Mucosa of stomach (tissue), 1 donor: ENCODE measurements around the gene CYP19A1.

Source experiments
- H3K27me3 ChIP-seq: one replicate; pipeline ENCODE4 v1.7.0; 2013; ENCODE audit warnings: mild to moderate bottlenecking, low read length; ENCODE audit not compliant: control insufficient read depth, insufficient read depth
- H3K36me3 ChIP-seq: one replicate; pipeline ENCODE4 v1.7.0; 2013; ENCODE audit warnings: low read length; ENCODE audit not compliant: control insufficient read depth, insufficient read depth
- H3K4me1 ChIP-seq: one replicate; pipeline ENCODE4 v1.7.0; 2013; ENCODE audit warnings: mild to moderate bottlenecking, low read length; ENCODE audit not compliant: control insufficient read depth, insufficient read depth
- H3K4me3 ChIP-seq: one replicate; pipeline ENCODE4 v1.7.0; 2013; ENCODE audit warnings: low read length
- H3K9ac ChIP-seq: one replicate; pipeline ENCODE4 v1.7.0; 2013; ENCODE audit warnings: mild to moderate bottlenecking, low read length, moderate library complexity
- H3K9me3 ChIP-seq: one replicate; pipeline ENCODE4 v1.7.0; 2013; ENCODE audit warnings: mild to moderate bottlenecking, low read length, moderate library complexity; ENCODE audit not compliant: control insufficient read depth
- donor health status: Pancreatic carcinoma.

CYP19A1 gene

GRCh38 chr15:51307325-51307724 is 31.1 kb downstream of the CYP19A1 start:
- peaks cover 16% of the 10 kb centered on the region for H3K4me1 ChIP-seq
- H3K9me3 ChIP-seq = no peaks in the 10 kb centered on the region
- H3K36me3 ChIP-seq = no peaks in the 10 kb centered on the region
- no peak overlapping the region for H3K9ac ChIP-seq
- no peak overlapping the region for H3K4me3 ChIP-seq
- H3K27me3 ChIP-seq = no peaks in the 10 kb centered on the region

GRCh38 chr15:51303462-51303980 is 34.9 kb downstream of the CYP19A1 start:
- Histone ChIP-seq H3K4me3 (no peak overlapping the region), H3K36me3 (no peaks in the 10 kb centered on the region), H3K27me3 (no peaks in the 10 kb centered on the region), H3K9me3 (no peaks in the 10 kb centered on the region), H3K4me1 (peaks cover 10% of the 10 kb centered on the region), H3K9ac (no peak overlapping the region)

- Histone ChIP-seq H3K9ac (no peak overlapping the region), H3K9me3 (no peaks in the 10 kb centered on the region), H3K27me3 (no peaks in the 10 kb centered on the region), H3K4me1 (peaks cover 10% of the 10 kb centered on the region), H3K4me3 (no peak overlapping the region), H3K36me3 (no peaks in the 10 kb centered on the region)
Observed at GRCh38 chr15:51302480-51302879, 35.9 kb downstream of the CYP19A1 start.

DNA sequence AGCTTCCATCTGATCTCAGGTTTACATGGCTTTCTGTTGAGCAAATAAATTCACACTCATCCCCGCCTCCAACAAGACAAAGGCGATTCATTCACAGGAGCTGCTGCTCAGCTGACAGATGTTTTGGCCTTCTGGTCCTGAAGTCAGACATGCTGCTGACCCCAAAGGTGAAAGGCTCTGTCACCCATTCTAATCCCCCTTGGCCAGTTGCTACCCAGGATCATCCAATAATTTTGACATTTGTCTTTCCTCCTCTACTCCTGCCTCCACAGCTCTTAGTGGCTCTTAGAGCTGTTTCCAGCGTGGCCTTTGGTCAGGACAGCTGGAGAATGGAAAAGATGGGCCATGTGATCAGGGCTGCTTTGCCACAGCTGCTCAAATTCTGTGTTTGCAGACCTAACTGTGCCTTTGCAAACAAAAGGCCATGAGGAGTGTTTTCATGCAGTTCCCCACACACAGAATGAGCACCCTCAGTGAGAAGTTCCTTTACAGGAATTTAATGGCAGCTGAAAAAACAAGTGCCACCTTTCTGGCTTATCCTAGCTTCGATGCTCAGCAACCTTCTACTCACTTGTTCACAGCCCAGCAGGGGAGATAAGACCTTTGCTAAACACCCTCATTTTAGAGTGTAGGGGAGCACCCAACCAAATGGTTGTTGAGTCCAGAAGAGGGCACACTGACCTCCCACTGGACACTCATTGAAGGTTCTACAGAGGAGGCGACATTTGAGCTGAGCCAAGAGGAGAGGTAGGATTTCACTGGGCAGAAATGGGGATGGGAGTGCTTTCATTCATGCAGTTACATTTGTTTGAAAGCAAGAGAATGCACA is 39.0 kb downstream of the CYP19A1 start:
- Histone ChIP-seq H3K27me3 (no peaks in the 10 kb centered on the region), H3K36me3 (no peaks in the 10 kb centered on the region), H3K4me1 (peaks cover 10% of the 10 kb centered on the region), H3K4me3 (no peak overlapping the region), H3K9ac (no peak overlapping the region), H3K9me3 (no peaks in the 10 kb centered on the region)

GRCh38 chr15:51298620-51299019 is 39.8 kb downstream of the CYP19A1 start:
- Histone ChIP-seq H3K9ac (no peak overlapping the region), H3K27me3 (no peaks in the 10 kb centered on the region), H3K9me3 (no peaks in the 10 kb centered on the region), H3K36me3 (no peaks in the 10 kb centered on the region), H3K4me3 (no peak overlapping the region), H3K4me1 (peaks cover 2% of the 10 kb centered on the region)

- Histone ChIP-seq H3K9ac (no peak overlapping the region), H3K4me3 (no peak overlapping the region), H3K36me3 (no peaks in the 10 kb centered on the region), H3K9me3 (no peaks in the 10 kb centered on the region), H3K27me3 (no peaks in the 10 kb centered on the region), H3K4me1 (peaks cover 23% of the 10 kb centered on the region)
Observed at GRCh38 chr15:51290720-51291119, 47.7 kb downstream of the CYP19A1 start.

DNA sequence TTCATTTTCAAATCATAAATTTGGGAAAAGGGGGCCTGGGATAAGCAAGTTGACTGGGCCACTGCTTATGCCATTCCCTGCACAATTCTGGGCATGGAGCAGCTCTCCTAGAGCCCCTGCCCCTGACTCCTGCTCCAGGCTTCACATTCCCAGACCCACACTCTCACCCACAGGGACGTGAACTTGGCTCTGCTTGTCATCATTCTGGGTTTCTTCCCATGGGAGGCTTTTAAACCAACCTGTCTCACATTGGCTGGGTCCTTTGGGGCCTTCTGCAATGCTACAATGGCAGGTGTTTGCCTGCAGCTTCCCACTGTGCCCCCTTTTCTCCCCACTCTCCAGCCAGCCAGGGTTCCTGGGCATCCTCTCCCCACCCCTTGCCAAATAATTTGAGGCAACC is 49.1 kb downstream of the CYP19A1 start:
- H3K4me1 ChIP-seq = peaks cover 23% of the 10 kb centered on the region
- H3K9ac ChIP-seq = no peak overlapping the region
- H3K36me3 ChIP-seq = no peaks in the 10 kb centered on the region
- no peaks in the 10 kb centered on the region for H3K9me3 ChIP-seq
- H3K4me3 ChIP-seq = no peak overlapping the region
- no peaks in the 10 kb centered on the region for H3K27me3 ChIP-seq

GRCh38 chr15:51288143-51289065 is 50.0 kb downstream of the CYP19A1 start:
- H3K27me3 ChIP-seq = no peaks in the 10 kb centered on the region
- no peak overlapping the region for H3K4me3 ChIP-seq
- peaks cover 23% of the 10 kb centered on the region for H3K4me1 ChIP-seq
- no peak overlapping the region for H3K9ac ChIP-seq
- H3K36me3 ChIP-seq = no peaks in the 10 kb centered on the region
- H3K9me3 ChIP-seq = no peaks in the 10 kb centered on the region

DNA sequence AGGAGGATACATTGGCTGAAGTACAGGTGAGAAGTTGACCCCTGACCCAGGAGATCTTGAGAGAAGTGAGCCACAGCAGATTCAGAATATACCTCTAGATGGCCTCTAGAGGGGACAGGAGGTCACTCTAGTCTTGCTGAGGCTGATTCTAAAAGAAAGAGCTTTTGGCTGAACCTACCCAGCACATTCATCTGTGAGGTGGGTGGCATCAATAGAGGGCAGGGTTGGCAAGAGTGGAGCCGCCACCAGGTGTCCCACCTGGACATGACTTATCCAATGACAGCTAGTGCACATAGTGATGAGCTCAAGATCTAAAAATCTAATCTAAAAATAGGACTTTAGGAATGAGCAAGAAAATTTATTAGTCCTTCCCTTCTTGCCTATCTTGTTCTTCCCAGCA is 51.6 kb downstream of the CYP19A1 start:
- Histone ChIP-seq H3K36me3 (no peaks in the 10 kb centered on the region), H3K4me3 (no peak overlapping the region), H3K9ac (no peak overlapping the region), H3K9me3 (no peaks in the 10 kb centered on the region), H3K4me1 (peaks cover 32% of the 10 kb centered on the region), H3K27me3 (no peaks in the 10 kb centered on the region)

DNA sequence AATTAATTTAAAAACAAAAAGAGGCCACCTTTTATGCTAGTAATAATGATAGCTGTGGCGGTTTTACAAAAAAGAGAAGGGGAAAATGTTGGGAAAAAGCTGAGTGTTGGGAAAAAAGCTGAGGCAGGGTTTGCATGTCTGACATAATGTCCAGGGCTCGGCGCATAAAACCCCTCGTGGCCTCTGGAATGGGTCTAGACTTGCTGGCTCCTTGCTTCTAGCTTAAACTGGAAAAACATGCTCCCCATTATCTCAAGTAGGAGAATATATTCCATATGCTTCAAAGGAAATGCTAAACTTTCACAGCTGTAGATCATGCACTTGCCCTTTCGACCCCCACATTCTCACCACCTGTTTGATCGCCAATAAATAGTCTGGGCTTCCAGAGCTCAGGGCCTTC is 53.0 kb downstream of the CYP19A1 start:
- Histone ChIP-seq H3K36me3 (no peaks in the 10 kb centered on the region), H3K4me1 (peaks cover 35% of the 10 kb centered on the region), H3K27me3 (no peaks in the 10 kb centered on the region), H3K4me3 (no peak overlapping the region), H3K9ac (no peak overlapping the region), H3K9me3 (no peaks in the 10 kb centered on the region)

GRCh38 chr15:51284871-51285270 is 53.5 kb downstream of the CYP19A1 start:
- no peaks in the 10 kb centered on the region for H3K27me3 ChIP-seq
- no peak overlapping the region for H3K4me3 ChIP-seq
- H3K9ac ChIP-seq = no peak overlapping the region
- H3K9me3 ChIP-seq = no peaks in the 10 kb centered on the region
- no peaks in the 10 kb centered on the region for H3K36me3 ChIP-seq
- H3K4me1 ChIP-seq = peaks cover 35% of the 10 kb centered on the region

- peaks cover 22% of the 10 kb centered on the region for H3K4me1 ChIP-seq
- H3K4me3 ChIP-seq = no peak overlapping the region
- no peaks in the 10 kb centered on the region for H3K36me3 ChIP-seq
- no peaks in the 10 kb centered on the region for H3K27me3 ChIP-seq
- no peaks in the 10 kb centered on the region for H3K9me3 ChIP-seq
- no peak overlapping the region for H3K9ac ChIP-seq
Observed at GRCh38 chr15:51283026-51283425, 55.4 kb downstream of the CYP19A1 start.
